GM12865 (cell line): Measurements from ENCODE around the gene PODNL1.

Experiments used
- DNase-seq: peaks from one replicate; pipeline ENCODE4 v3.0.0; 2010; ENCODE audit warnings: low read depth
- H3K4me3 ChIP-seq: 2 replicates; pipeline ENCODE4 v1.5.1; 2011; ENCODE audit warnings: mild to moderate bottlenecking, low read depth, low read length, control low read depth
- CTCF ChIP-seq: IDR thresholded peaks from 2 replicates; pipeline ENCODE4 v1.5.1; 2011; ENCODE audit warnings: low read length, control low read depth, low read depth, inconsistent platforms; ENCODE audit not compliant: insufficient read depth; ENCODE audit errors: missing control alignments

The PODNL1 gene

GRCh38 chr19:13959962-13960862, 22.0 kb upstream of the PODNL1 start:
- no peak overlapping the region for H3K4me3 ChIP-seq
- TF ChIP-seq CTCF: peak; percentile 13
- DNase-seq: no peak

DNA sequence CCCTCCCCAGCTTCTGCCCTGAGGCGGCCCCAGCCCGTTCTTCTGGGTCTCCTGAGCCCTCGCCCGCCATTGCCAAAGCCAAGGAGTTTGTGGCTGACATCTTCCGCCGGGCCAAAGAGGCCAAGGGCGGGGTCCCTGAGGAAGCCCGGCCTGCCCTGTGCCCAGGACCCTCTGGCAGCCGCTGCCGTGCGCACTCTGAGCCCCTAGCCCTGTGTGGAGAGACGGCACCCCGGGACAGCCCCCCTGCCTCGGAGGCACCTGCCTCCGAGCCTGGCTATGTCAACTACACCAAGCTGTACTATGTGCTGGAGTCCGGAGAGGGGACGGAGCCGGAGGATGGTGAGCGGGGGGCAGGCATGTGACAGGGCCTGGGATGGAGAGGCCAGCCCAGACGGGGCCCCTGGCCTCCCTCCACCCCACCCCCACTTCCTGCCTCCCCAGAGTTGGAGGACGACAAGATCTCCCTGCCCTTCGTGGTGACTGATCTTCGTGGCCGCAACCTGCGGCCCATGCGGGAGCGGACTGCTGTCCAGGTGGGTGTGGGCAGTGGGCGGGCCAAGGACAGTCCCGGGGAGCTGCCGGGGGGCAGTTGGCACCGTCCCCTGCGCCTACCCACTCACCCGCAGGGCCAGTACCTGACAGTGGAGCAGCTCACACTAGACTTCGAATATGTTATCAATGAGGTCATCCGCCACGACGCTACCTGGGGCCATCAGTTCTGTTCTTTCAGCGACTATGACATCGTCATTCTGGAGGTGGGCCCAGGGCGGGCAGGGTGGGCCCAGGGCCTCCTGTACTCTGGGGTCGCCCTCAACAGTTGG, 21.1 kb upstream of the PODNL1 start:
- TF ChIP-seq CTCF: no peak
- no peak for DNase-seq
- no peak overlapping the region for H3K4me3 ChIP-seq

DNA sequence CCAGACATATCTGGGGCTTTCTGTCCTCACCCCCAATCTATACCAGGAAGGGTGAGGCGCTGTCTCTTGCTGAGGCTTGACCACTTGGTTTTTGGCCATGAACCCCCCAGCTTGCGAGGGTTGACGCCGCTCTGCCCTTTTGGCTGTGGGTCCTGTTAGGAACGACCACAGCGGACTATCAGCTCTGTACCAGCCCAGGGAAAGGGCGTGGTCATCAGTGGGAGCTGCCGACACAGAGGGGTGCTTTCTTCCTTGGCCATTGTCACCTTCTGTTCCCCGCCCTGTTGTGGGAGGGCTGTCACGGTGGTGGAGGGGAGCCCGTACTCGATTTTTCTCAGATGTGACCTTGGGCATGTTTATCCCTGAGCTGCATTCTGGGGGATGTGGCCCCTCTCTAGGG, 19.8 kb upstream of the PODNL1 start:
- TF ChIP-seq CTCF: no peak
- no peak for DNase-seq
- H3K4me3 ChIP-seq: no peak overlapping the region

- TF ChIP-seq CTCF: no peak
- DNase-seq: no peak
- H3K4me3 ChIP-seq: no peak overlapping the region
Observed at GRCh38 chr19:13957051-13957450, 18.8 kb upstream of the PODNL1 start.

GRCh38 chr19:13956365-13956744, 18.1 kb upstream of the PODNL1 start:
- H3K4me3 ChIP-seq: no peak overlapping the region
- DNase-seq: no peak
- TF ChIP-seq CTCF: no peak

DNA sequence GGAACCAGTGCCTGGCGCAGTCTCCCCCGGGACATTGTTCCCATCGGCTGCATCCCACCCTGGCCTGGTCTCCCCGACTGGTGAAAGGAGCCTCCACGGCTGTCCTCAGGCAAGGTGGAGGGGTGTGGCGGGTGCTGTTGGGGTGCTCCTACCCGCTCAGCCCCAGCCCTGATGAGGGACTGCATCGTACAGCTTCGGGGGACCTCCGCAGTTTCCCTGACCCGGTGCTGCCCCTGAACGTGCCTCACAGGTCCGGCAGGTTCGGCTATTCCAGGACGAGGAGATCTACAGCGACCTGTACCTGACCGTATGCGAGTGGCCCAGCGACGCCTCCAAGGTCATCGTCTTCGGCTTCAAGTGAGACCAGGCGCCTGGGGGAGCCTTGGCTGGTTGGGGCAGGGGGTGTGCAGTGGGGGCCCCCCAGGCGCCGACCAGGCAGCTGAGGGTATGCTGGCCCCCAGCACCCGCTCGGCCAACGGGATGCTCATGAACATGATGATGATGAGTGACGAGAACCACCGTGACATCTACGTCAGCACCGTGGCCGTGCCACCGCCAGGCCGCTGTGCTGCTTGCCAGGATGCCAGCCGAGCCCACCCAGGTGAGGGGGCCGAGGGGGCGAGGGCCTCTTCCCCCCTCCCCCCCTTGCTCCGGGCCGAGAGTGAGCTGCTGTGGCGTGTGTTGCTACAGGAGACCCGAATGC, 17.6 kb upstream of the PODNL1 start:
- TF ChIP-seq CTCF: no peak
- no peak for DNase-seq
- no peak overlapping the region for H3K4me3 ChIP-seq
